HG02981 (cell line): ENCODE data around the gene COL2A1.

ENCODE experiments used
- ATAC-seq: cut with Tn5 transposase; IDR thresholded peaks from one replicate; pipeline ENCODE4 v1.9.1; 2021; ENCODE audit warnings: mild to moderate bottlenecking, moderate library complexity; ENCODE audit not compliant: unreplicated experiment

The COL2A1 gene

GRCh38 chr12:47949441-47950341, 54.6 kb downstream of the COL2A1 start:
- ATAC-seq = no peak

GRCh38 chr12:47947341-47947740, 56.9 kb downstream of the COL2A1 start:
- no peak for ATAC-seq

GRCh38 chr12:47946413-47947323, 57.6 kb downstream of the COL2A1 start:
- no peak for ATAC-seq

- ATAC-seq = no peak
Measured at GRCh38 chr12:47945341-47945728, 58.9 kb downstream of the COL2A1 start.

GRCh38 chr12:47944685-47945340, 59.5 kb downstream of the COL2A1 start:
- no peak for ATAC-seq

GRCh38 chr12:47943623-47944340, 60.5 kb downstream of the COL2A1 start:
- ATAC-seq = no peak

GRCh38 chr12:47942614-47943225, 61.6 kb downstream of the COL2A1 start:
- no peak for ATAC-seq

- ATAC-seq = no peak
Measured at GRCh38 chr12:47941871-47942613, 62.2 kb downstream of the COL2A1 start.

- no peak for ATAC-seq
Measured at GRCh38 chr12:47941475-47941780, 62.8 kb downstream of the COL2A1 start.

- ATAC-seq = no peak
Measured at GRCh38 chr12:47940773-47941474, 63.4 kb downstream of the COL2A1 start.

GRCh38 chr12:47939009-47939601, 65.2 kb downstream of the COL2A1 start:
- ATAC-seq = no peak

GRCh38 chr12:47938594-47938993, 65.7 kb downstream of the COL2A1 start:
- ATAC-seq = no peak

GRCh38 chr12:47938093-47938492, 66.2 kb downstream of the COL2A1 start:
- no peak for ATAC-seq

- no peak for ATAC-seq
Measured at GRCh38 chr12:47935184-47935583, 69.1 kb downstream of the COL2A1 start.

GRCh38 chr12:47931187-47931586, 73.1 kb downstream of the COL2A1 start:
- ATAC-seq = no peak

- no peak for ATAC-seq
Measured at GRCh38 chr12:47930634-47931033, 73.6 kb downstream of the COL2A1 start.

GRCh38 chr12:47927346-47927745, 76.9 kb downstream of the COL2A1 start:
- ATAC-seq = no peak
